HG03025 (cell line): Measurements from ENCODE around the gene PRUNE1.

Source experiments
- ATAC-seq: cut with Tn5 transposase; IDR thresholded peaks from one replicate; pipeline ENCODE4 v1.9.1; 2021; ENCODE audit warnings: mild to moderate bottlenecking, moderate library complexity; ENCODE audit not compliant: unreplicated experiment, low FRiP score

The PRUNE1 gene

GRCh38 chr1:151047925-151048644 lies 39.8 kb downstream of the PRUNE1 start:
- no peak for ATAC-seq

- no peak for ATAC-seq
Measured at GRCh38 chr1:151048645-151049032, 40.4 kb downstream of the PRUNE1 start.

- no peak for ATAC-seq
Measured at GRCh38 chr1:151049458-151049857, 41.2 kb downstream of the PRUNE1 start.

- no peak for ATAC-seq
Measured at GRCh38 chr1:151050051-151050688, 41.9 kb downstream of the PRUNE1 start.

GRCh38 chr1:151051356-151052009 lies 43.2 kb downstream of the PRUNE1 start:
- no peak for ATAC-seq

DNA sequence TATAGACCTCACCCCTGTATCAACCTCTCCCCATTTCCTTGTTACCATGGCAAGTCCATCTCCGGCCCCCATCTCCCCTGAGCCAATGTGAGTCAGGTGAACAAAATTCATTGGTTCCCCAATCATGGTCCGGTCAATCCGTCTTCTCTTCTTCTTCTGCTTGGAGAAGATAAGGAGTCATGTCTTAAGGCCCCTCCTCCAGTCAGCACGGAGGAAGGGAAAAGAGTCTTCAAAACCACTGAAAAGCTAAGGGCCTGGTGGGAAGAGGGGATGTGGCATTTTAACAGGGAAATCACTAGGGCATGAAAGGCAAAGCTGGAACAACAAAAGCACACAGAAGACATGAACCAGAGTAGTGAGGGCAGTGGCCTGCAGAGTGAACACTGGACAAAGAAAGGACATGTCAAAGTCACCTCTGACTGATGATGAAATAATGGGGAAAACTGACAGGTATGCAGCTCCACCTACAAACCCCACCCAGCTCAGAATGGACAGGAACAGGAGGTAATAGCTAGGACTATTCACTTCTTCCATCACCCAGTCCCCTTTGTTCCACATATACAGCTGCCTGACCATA lies 46.8 kb downstream of the PRUNE1 start:
- ATAC-seq, result no peak

DNA sequence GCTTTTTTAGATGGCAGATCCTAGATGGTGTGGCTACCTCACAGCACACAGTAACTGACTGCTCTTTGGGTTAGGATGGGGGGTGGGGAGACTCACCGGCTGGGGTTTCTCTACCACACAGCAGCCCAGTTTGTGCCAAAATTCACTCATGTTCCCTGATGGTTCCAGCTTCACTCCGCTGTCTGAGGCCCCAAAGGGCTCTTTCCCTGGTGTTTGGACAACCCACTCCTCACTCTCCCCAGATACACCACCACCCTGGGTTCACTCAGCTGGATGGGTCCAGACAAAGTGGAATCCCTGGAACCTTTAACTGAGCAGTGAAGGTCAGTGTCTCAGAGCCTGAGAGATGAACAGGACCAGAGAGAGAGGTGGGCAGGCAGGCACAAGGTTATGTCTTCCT lies 47.3 kb downstream of the PRUNE1 start:
- ATAC-seq, result no peak

DNA sequence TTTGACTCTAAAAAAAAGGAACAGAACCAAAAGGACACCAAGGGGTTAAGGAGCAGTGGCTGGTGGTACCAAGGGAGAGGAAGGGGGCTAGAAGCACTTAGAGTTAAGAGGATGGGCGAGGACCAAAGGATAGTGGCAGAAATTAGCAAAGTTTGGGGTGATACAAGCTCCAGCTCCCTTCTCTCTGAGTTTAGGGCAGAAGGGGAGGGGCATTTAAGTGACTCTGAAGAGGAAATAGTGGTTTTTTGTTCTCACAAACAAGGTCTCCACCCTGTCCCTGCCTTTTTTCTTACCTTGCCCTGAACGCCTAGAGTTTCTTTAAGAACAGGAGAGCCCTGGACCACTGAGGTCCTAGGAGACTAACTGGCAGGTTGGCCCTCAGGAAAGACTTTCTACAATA lies 47.9 kb downstream of the PRUNE1 start:
- no peak for ATAC-seq

GRCh38 chr1:151058692-151059091 lies 50.4 kb downstream of the PRUNE1 start:
- ATAC-seq, result no peak

DNA sequence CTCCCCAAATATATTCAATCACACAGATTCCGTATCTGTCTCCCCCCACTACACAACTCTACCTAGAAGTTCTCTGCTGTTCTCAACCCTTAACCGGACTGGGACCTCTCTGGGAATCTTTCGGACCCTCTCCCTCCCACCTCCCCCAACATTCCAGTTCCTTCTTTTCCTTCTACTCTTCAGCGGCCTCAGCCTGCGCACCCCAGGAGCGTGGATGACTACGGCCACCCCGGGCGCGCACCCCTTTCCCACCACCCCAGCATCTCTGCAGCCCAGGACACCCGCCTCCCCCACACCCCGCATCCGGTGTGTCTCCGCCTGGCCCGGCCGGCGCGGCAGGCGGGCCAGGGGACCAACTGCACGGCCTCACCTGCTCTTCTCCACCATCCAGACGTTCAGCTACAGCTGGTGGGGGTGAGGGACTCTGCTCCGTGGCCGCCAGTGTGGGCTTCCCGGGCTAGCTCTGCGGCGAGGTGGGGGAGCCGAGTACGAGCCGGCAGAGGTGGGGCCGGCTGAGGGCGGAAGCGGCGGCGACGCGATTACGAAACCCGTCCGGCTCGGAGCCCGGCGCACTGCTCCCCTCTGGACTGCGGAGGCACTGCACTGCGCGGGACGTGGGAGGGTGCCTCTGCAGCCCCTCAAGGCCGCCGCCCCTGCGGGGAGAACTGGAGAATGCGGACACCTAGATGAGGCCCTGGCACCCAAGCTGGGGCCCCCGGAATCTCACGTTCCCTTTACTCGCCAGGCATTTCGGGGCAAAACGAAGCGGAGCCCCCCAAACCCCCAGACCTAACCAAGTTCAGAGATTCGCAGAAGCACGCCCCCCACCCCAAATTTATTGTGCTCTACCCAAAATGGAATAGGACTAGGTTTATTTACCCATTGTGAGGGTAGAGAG lies 51.1 kb downstream of the PRUNE1 start, which contains the start of gene CDC42SE1:
TSS of gene CDC42SE1 (minus strand) at position 514 of the 898 bp plus-strand sequence. CDS start 3,892 bp downstream, outside the sequence.
- peak; percentile 70 for ATAC-seq

DNA sequence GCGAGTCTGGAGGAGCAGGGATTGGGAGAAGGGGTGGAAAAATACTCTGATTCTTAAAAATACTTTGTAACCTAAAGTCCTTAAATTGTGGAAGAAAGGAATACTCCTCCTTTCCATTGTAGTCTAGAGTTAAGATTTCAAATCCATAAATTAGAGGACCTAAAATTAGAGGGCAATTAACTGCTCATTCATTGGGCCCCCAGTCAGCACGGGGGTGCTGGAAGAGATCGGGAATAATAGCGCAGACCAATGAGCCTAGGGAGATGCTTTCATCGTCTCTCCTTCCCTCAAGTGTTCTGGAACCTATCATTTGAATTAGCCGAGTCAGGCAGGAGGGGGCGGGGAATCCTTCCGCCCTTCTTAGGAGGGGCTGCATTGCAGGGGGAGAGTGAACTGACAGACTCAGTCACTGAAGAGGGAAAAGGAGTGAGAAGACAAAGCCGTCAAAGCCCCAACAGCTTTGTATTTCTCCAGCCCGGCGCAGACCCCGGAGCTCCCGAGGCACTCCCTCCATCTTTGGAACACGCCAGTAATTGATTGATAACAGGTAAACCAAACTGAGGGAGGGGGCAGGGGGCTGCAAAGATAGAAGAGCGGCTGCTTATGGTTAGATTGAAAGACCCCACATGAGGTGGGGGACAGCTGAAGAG lies 51.9 kb downstream of the PRUNE1 start, which contains the start of gene MLLT11:
TSS of gene MLLT11 (plus strand) at position 391 of the 650 bp plus-strand sequence. CDS start 6,828 bp downstream, outside the sequence.
- ATAC-seq, result no peak

DNA sequence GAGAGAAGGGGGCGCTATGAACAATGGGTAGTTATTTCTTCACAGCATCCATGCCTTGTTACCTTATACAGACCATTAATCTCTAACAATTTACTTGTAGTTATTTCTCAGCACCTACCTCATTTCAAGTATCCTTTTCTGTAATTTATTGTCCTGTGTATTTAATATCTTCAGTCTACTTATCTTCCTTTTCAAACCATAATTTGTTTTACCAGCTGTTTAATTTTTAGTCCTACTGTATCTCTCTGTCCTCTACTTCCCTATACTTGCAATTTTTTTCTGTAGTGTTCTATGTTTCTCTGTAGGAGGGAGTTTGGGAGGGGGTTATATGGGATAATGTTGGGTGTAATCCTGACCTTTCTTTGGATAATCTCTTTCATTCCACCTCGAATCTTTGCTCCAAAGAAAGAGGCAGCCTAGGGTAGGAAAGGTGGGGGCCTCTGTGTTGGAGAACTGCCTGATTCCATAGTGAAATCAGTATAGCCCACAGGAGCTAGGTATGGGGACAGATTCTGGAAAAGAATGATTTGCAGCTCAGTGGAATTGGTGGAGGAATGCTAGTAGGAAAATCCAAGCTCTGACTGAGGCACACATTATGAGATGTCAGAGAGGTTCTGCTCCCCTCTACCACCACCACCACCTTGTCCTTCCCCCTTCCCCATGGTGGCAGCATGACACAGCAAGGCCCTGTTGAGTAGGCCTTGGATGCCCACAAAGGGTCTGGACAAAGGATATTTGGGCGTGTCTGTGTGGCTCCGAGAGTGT lies 52.6 kb downstream of the PRUNE1 start:
- ATAC-seq, result no peak

GRCh38 chr1:151061704-151062103 lies 53.5 kb downstream of the PRUNE1 start:
- no peak for ATAC-seq

GRCh38 chr1:151062741-151063371 lies 54.6 kb downstream of the PRUNE1 start:
- no peak for ATAC-seq

GRCh38 chr1:151065089-151065645 lies 56.9 kb downstream of the PRUNE1 start:
- no peak for ATAC-seq

- ATAC-seq, result no peak
Measured at GRCh38 chr1:151067185-151067584, 58.9 kb downstream of the PRUNE1 start.

DNA sequence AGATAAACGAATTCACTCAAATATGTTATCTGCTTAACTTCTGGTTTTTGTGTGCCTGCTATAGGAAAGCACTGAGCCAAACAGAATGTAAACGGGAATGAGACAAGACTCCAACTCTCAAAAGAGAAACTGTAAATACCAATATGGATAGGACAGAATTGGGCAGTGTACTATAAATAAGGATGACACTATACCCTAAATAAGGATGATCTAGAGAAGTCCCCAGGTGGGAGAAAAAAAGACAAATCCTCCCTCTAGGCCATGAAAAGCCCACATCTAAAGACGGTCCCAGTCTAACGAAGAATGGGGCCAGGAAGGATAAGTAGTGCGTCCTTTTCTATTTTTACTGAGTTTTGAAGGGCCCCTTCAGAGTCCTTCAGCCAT lies 60.8 kb downstream of the PRUNE1 start:
- no peak for ATAC-seq
